ENCODE data around the gene MRGPRX4. TPM values are rescaled to one million over a fixed set of nuclear protein-coding genes. Genes with fewer than 3 reads are reported as not detected.

The MRGPRX4 gene
- total RNA-seq, 1 experiment from 2014 or later, result not detected

GRCh38 chr11:18209058-18209457, 36.4 kb downstream of the MRGPRX4 start:
- Histone ChIP-seq H3K27ac (ENCODE audit: low read depth, low read length, poor library complexity, severe bottlenecking) (no peak overlapping the region), H3K9me3 (ENCODE audit: low read depth, low read length, poor library complexity, severe bottlenecking) (no peaks in the 10 kb centered on the region), H3K4me3 (ENCODE audit: low read depth, low read length, poor library complexity, severe bottlenecking) (no peak overlapping the region), H3K27me3 (replicated peaks; ENCODE audit: insufficient read depth, low read depth, low read length, poor library complexity) (no peaks in the 10 kb centered on the region), H3K36me3 (ENCODE audit: insufficient read depth, low read length, poor library complexity, severe bottlenecking) (no peaks in the 10 kb centered on the region), H3K4me1 (ENCODE audit: insufficient read depth, low read length, poor library complexity, severe bottlenecking) (no peaks in the 10 kb centered on the region)
- ChIA-PET POLR2A (ENCODE audit: low non-redundant PET) (no interaction called here), CTCF (no interaction called here)
- DNase-seq (ENCODE audit: low spot score), result no peak
- intact Hi-C loops (cut with micrococcal nuclease; ENCODE audit: unreplicated experiment), result no loop called here
- no TSS peak for BruUV-seq (replicated peaks)
- TF ChIP-seq EZH2 (IDR thresholded peaks at IDR 0.05; ENCODE audit: borderline replicate concordance, low read depth, low read length, poor library complexity, severe bottlenecking), result no peak
- TF ChIP-seq, protein P1, sequence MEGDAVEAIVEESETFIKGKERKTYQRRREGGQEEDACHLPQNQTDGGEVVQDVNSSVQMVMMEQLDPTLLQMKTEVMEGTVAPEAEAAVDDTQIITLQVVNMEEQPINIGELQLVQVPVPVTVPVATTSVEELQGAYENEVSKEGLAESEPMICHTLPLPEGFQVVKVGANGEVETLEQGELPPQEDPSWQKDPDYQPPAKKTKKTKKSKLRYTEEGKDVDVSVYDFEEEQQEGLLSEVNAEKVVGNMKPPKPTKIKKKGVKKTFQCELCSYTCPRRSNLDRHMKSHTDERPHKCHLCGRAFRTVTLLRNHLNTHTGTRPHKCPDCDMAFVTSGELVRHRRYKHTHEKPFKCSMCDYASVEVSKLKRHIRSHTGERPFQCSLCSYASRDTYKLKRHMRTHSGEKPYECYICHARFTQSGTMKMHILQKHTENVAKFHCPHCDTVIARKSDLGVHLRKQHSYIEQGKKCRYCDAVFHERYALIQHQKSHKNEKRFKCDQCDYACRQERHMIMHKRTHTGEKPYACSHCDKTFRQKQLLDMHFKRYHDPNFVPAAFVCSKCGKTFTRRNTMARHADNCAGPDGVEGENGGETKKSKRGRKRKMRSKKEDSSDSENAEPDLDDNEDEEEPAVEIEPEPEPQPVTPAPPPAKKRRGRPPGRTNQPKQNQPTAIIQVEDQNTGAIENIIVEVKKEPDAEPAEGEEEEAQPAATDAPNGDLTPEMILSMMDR (conservative IDR thresholded peaks at IDR 0.05; ENCODE audit: low read depth, low read length), result no peak

GRCh38 chr11:18221274-18221876, 48.7 kb downstream of the MRGPRX4 start:
- intact Hi-C loops (cut with micrococcal nuclease; ENCODE audit: unreplicated experiment), result no loop called here
- BruUV-seq (replicated peaks), result no TSS peak
- DNase-seq (ENCODE audit: low spot score), result no peak
- TF ChIP-seq EZH2 (IDR thresholded peaks at IDR 0.05; ENCODE audit: borderline replicate concordance, low read depth, low read length, poor library complexity, severe bottlenecking), result no peak
- TF ChIP-seq, protein P1 (conservative IDR thresholded peaks at IDR 0.05; ENCODE audit: low read depth, low read length), result no peak
- Histone ChIP-seq H3K4me3 (ENCODE audit: low read depth, low read length, poor library complexity, severe bottlenecking) (no peak overlapping the region), H3K4me1 (ENCODE audit: insufficient read depth, low read length, poor library complexity, severe bottlenecking) (no peaks in the 10 kb centered on the region), H3K27ac (ENCODE audit: low read depth, low read length, poor library complexity, severe bottlenecking) (no peak overlapping the region), H3K9me3 (ENCODE audit: low read depth, low read length, poor library complexity, severe bottlenecking) (no peaks in the 10 kb centered on the region), H3K36me3 (ENCODE audit: insufficient read depth, low read length, poor library complexity, severe bottlenecking) (no peaks in the 10 kb centered on the region), H3K27me3 (replicated peaks; ENCODE audit: insufficient read depth, low read depth, low read length, poor library complexity) (no peaks in the 10 kb centered on the region)
- ChIA-PET POLR2A (ENCODE audit: low non-redundant PET) (no interaction called here), CTCF (no interaction called here)

DNA sequence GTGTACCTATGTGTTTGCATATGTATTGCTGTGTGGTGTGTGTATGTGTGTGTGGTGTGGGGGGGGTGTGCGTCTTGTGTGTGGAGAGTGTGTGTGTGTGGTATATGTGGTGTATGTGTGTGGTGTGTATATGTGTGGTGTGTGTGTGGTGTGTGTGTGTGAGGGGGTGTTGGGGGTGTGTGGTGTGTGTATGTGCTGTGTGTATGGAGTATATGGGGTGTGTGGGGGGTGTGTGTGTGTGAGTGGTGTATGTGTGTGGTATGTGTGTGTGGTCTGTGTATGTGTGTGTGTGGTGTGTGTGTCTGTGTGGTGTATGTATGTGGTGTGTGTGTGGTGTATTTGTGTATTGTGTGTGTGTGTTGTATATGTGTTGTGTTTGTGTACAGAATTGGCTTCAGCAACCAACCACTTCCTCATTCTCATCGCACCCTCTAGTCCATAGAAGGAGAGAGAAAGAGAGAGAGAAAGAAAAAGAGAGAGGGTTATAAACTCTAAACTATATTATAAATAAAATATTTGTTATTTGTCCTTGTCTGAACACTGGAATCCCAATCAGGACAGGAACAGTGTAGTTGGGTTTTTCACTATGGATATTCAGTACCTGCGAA, 50.3 kb downstream of the MRGPRX4 start:
- BruUV-seq (replicated peaks), result no TSS peak
- POLR2A ChIA-PET (ENCODE audit: low non-redundant PET), result no interaction called here

More for the DNA sequence above, 50.3 kb downstream of the MRGPRX4 start:
- Histone ChIP-seq H3K9me3 (ENCODE audit: low read depth, low read length, poor library complexity, severe bottlenecking) (no peaks in the 10 kb centered on the region), H3K27me3 (replicated peaks; ENCODE audit: insufficient read depth, low read depth, low read length, poor library complexity) (no peaks in the 10 kb centered on the region), H3K27ac (ENCODE audit: low read depth, low read length, poor library complexity, severe bottlenecking) (no peak overlapping the region), H3K4me3 (ENCODE audit: low read depth, low read length, poor library complexity, severe bottlenecking) (no peak overlapping the region), H3K36me3 (ENCODE audit: insufficient read depth, low read length, poor library complexity, severe bottlenecking) (no peaks in the 10 kb centered on the region), H3K4me1 (ENCODE audit: insufficient read depth, low read length, poor library complexity, severe bottlenecking) (no peaks in the 10 kb centered on the region)
- CTCF ChIA-PET, result no interaction called here
- intact Hi-C loops (cut with micrococcal nuclease; ENCODE audit: unreplicated experiment), result no loop called here
- no peak for DNase-seq (ENCODE audit: low spot score)
- TF ChIP-seq, protein P1 (conservative IDR thresholded peaks at IDR 0.05; ENCODE audit: low read depth, low read length), result no peak
- no peak for TF ChIP-seq EZH2 (IDR thresholded peaks at IDR 0.05; ENCODE audit: borderline replicate concordance, low read depth, low read length, poor library complexity, severe bottlenecking)

Other genes starting within 250 kb of the MRGPRX4 start
- gene SERGEF, start 159.8 kb upstream of the MRGPRX4 start, total RNA-seq (2021), result 15.2 and 16.7 TPM in 2 replicates
- 0.21 and 0.24 TPM in 2 replicates for gene TPH1, start 126.6 kb upstream of the MRGPRX4 start, total RNA-seq (2021)
- 37.7 and 39.5 TPM in 2 replicates for gene SAAL1, start 66.8 kb upstream of the MRGPRX4 start, total RNA-seq (2021)
- not detected in 2 replicates for gene MRGPRX3, start 40.3 kb upstream of the MRGPRX4 start, total RNA-seq (2021)
- gene SAA4, start 64.0 kb downstream of the MRGPRX4 start, total RNA-seq (2021), result not detected in 2 replicates
- gene SAA2, start 75.8 kb downstream of the MRGPRX4 start, total RNA-seq (2021), result 1.2 TPM in 1 of 2 replicates, not detected in the other
- 0.63 TPM in 1 of 2 replicates, not detected in the other for gene SAA1, start 93.4 kb downstream of the MRGPRX4 start, total RNA-seq (2021)
- 17.7 and 18.9 TPM in 2 replicates for gene HPS5, start 149.3 kb downstream of the MRGPRX4 start, total RNA-seq (2021)
- gene GTF2H1, start 149.7 kb downstream of the MRGPRX4 start, total RNA-seq (2021), result 46.9 and 56.2 TPM in 2 replicates
- gene LDHA, start 221.7 kb downstream of the MRGPRX4 start, total RNA-seq (2021), result 613 and 715 TPM in 2 replicates
- gene LDHC, start 239.5 kb downstream of the MRGPRX4 start, total RNA-seq (2021), result not detected in 2 replicates